Measurements from ENCODE around the gene ADAMTS2.

ADAMTS2 gene

DNA sequence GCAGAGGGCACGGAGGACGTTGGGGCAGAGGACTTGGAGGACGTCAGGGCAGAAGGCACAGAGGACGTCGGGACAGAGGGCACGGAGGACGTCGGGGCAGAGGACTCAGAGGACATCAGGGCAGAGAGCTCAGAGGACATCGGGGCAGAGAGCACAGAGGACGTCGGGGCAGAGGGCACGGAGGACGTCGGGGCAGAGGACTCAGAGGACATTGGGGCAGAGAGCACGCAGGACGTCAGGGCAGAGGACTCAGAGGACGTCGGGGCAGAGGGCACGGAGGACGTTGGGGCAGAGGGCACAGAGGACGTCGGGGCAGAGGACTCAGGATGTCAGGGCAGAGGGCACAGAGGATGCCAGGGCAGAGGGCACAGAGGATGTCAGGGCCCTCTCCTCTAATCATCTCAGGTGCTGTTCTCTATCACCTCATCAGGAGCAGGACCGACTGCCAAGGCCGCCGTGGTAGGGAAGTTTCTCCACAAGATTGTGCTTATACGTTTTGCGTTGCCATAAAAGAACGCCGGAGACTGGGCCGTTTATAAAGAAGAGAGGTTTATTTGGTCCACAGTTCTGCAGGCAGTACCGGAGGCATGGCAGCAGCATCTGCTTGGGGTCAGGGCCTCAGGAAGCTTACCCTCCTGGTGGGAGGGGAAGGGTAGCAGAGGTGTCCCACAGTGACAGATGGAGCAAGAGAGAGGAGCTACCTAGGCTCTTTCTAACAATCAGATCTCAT, 29.4 kb upstream of the ADAMTS2 start:
- TF ChIP-seq, protein P1, sequence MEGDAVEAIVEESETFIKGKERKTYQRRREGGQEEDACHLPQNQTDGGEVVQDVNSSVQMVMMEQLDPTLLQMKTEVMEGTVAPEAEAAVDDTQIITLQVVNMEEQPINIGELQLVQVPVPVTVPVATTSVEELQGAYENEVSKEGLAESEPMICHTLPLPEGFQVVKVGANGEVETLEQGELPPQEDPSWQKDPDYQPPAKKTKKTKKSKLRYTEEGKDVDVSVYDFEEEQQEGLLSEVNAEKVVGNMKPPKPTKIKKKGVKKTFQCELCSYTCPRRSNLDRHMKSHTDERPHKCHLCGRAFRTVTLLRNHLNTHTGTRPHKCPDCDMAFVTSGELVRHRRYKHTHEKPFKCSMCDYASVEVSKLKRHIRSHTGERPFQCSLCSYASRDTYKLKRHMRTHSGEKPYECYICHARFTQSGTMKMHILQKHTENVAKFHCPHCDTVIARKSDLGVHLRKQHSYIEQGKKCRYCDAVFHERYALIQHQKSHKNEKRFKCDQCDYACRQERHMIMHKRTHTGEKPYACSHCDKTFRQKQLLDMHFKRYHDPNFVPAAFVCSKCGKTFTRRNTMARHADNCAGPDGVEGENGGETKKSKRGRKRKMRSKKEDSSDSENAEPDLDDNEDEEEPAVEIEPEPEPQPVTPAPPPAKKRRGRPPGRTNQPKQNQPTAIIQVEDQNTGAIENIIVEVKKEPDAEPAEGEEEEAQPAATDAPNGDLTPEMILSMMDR (IDR thresholded peaks at IDR 0.05) = no peak

DNA sequence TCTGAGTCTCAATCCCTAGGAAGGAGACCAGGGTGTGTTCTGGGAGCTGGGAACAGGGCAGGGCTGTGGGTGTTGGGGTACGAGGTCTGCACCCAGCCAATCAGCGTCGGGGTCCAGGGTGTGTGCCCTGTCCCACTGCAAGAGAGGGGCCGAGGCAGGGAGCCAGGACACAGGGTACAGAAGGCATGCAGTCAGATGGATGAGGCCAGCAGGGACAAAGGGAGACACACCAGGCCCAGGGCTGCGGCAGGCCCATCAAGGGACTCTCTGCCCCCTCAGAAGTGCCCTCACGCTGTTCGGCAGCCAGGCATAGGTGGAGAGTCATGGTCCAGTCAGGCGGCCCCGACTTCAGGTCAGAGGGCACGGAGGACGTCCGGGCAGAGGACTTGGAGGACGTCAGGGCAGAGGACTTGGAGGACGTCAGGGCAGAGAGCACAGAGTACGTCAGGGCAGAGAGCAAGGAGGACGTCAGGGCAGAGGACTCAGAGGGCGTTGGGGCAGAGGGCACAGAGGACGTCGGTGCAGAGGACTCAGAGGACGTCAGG, 28.8 kb upstream of the ADAMTS2 start:
- TF ChIP-seq, protein P1 (IDR thresholded peaks at IDR 0.05) = no peak

DNA sequence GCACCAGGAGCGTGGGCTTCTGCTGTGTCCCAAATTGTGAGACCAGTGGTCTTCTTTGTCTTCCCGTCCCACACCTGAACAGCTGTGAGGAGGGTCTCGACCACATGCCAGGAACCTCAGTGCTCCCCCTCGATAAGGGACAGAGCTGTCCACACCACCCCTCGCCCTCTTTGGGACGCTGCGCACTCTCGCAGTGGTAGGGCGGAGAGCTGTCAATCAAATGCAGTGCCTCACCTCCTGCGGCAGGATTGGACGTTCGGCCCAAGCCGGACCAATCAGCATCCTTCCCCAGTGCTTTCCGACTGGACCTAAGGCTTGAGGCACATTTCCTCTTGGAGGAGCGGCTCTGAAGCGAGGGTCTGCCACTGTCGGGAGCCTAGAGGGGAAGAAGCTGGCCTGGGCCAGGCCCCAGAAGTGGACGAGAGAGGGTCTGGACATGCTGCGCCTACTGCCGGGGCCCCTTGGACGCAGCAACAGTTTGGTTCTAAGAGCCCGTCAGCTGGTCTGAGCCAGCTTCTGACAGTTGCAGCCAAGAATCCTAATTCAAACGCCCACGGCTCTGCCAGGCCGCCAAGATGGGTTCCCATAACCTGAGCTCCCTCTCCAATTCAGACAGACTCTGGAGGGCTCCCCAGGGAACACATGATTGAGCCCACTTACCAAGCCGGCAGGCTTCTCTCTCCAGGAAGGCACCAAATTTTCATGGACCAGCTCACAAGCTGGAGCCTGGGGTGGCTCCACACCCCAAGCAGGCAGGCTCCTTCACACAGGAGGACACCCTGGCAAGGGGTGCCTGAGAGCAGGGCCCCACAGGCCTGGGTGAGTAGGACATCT, 28.1 kb upstream of the ADAMTS2 start:
- TF ChIP-seq, protein P1 (IDR thresholded peaks at IDR 0.05) = no peak

DNA sequence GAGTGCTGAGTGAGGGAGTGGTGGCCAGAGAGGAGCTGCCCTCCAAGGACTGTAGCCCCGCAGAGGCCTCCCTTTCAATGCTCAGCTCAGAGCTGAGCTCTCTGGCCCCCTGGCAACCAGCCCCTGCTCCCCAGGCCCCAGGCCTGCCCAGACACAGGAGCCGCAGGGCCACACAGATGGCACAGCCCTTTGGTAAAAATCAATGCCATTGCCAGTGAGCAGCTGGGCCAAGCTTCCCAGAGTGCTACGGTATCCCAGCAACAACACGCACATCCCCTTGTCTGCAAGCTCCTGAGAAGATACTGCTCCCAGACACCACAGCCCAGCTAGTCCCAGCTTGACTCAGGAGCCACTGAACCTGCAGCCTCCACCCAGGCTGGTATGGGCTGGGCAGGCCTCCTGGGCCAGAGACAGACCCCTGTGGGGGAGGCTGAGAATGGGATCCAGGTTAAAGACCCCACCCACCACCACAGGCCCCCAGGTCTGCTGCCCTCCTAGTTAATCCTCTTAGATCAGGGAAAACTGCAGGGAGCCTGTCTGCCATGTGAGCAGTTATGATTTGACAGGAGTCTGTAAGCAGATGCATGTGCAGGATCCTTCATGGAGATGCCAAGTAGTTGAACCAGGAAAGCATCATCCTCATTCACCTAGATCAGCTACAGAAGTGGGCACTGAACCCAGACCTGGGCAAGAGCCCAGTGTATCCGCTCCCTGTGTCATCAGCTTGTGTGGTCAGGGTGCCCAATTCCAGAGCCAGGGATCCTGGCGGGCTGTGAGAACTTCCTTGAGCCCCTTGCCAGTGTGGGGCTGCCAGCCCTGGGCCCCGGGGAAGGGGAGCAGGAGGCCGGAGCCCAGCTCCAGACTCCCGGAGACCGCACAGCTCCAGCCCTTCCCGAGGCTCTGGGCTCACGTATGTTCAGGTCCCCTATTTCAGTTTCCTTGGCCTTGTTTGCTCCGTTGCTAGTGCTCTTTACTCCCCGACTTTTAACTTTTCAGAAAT, 26.7 kb upstream of the ADAMTS2 start:
- TF ChIP-seq, protein P1 (IDR thresholded peaks at IDR 0.05) = no peak

DNA sequence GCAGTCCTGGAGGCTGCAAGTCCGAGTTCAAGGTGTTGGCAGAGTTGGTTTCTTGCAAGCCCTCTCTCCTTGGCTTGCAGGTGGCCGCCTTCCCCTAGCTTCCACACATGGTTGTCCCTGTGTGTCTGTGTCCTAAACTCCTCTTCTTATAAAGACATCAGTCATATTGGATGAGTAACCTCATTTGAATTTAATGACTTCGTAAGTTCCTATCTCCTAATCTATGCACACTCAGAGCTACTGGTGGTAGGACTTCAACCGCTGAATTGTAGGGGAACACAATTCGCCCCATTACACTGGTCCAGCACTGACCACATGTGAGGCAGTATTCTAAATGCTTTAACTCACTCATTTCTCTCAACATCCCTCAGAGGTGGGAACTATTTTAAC, 25.9 kb upstream of the ADAMTS2 start:
- TF ChIP-seq, protein P1 (IDR thresholded peaks at IDR 0.05) = no peak

DNA sequence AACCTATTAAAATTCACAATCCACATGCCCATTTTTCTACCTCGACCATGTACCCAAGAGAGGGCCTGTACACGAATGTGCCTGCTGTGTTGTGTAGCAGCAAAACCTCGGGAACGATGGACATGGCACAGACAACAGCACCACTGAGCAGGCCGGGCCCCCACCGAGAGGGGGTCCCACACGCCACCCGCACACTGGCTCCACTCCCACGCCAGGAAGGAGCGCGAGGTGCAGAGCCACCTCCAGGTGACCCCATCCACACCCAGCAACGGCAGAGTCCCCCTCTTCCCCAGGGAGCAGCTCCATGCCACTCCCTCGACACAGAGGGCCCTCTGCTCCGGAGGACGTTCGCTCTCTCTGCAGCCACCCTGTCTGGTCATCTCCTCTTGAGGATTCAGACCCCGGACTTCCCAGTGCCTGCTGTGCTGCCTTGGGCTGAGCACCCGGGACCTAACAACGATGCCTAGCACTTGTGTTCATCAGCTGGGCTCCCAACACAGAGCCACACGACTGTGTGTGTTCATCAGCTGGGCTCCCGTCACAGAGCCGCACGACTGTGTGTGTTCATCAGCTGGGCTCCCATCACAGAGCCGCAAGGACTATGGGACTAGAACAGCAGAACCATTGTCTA, 25.3 kb upstream of the ADAMTS2 start:
- TF ChIP-seq, protein P1 (IDR thresholded peaks at IDR 0.05) = no peak

Measured in LNCAP (cell line).